D721Med (cell line): ENCODE results near the gene WDR27.
"Not testable (repeated sequence)": the region's sequence is repeated elsewhere in the genome, so short reads cannot be mapped to it uniquely, and the experiment has no call there.

Source experiments
- DNase-seq: peaks from one replicate; pipeline ENCODE4 v3.0.0; 2011; ENCODE audit warnings: low spot score; ENCODE audit not compliant: insufficient read length
- FAIRE-seq: peaks from 2 replicates; lab custom pipeline; 2011; peaks lifted over from hg19 to GRCh38; lab: Jason Lieb, UNC
- CTCF ChIP-seq: IDR thresholded peaks from 2 replicates; pipeline ENCODE4 v1.5.1; 2012; ENCODE audit warnings: mild to moderate bottlenecking, control low read depth; ENCODE audit not compliant: insufficient read depth; ENCODE audit errors: missing control alignments

WDR27 gene

GRCh38 chr6:169473663-169474062 is 228.2 kb downstream of the WDR27 start:
- DNase-seq (no peak), FAIRE-seq (no peak)
- no peak for TF ChIP-seq CTCF

GRCh38 chr6:169472786-169473416 is 228.9 kb downstream of the WDR27 start:
- FAIRE-seq (no peak), DNase-seq (no peak)
- TF ChIP-seq CTCF: no peak

- no peak for TF ChIP-seq CTCF
- FAIRE-seq: no peak
- no peak for DNase-seq
Observed at GRCh38 chr6:169470790-169471189, 231.0 kb downstream of the WDR27 start.

- FAIRE-seq (no peak), DNase-seq (no peak)
- TF ChIP-seq CTCF: no peak
Observed at GRCh38 chr6:169469028-169469427, 232.8 kb downstream of the WDR27 start.

- FAIRE-seq, DNase-seq: not testable (repeated sequence)
Observed at GRCh38 chr6:169467755-169468154, 234.1 kb downstream of the WDR27 start.

- DNase-seq, FAIRE-seq: not testable (repeated sequence)
Observed at GRCh38 chr6:169466256-169466655, 235.6 kb downstream of the WDR27 start.

GRCh38 chr6:169457762-169458161 is 244.1 kb downstream of the WDR27 start:
- DNase-seq (no peak), FAIRE-seq (no peak)
- TF ChIP-seq CTCF: no peak

- DNase-seq (no peak), FAIRE-seq (no peak)
- no peak for TF ChIP-seq CTCF
Observed at GRCh38 chr6:169456840-169457239, 245.0 kb downstream of the WDR27 start.
